ENCODE data around the gene USP24. TPM values are rescaled to one million over a fixed set of nuclear protein-coding genes. Genes with fewer than 3 reads are reported as not detected.

Gene USP24
- polyA plus RNA-seq, 1 donor (not counting 4 experiments of a cell fraction or from before 2014, with no cell fraction given): 22.5 TPM

GRCh38 chr1:55252942-55253589 is 37.9 kb upstream of the USP24 start:
- Histone ChIP-seq H3K9me1 (ENCODE audit: control insufficient read depth, extremely low read depth, insufficient read depth, low read length) (no peaks in the 10 kb centered on the region), H3K4me2 (ENCODE audit: control insufficient read depth, extremely low read depth, insufficient read depth, low read depth, low read length) (no peak overlapping the region), H3K4me3 (ENCODE audit: control insufficient read depth in 2 of 3, extremely low read depth in 1 of 3, insufficient read depth in 2 of 3, low read depth in 1 of 3, low read length in 3 of 3) (no peak overlapping the region), H4K20me1 (ENCODE audit: control insufficient read depth, extremely low read depth, insufficient read depth, low read length) (no peaks in the 10 kb centered on the region), H3K36me3 (ENCODE audit: control insufficient read depth in 2 of 2, extremely low read depth in 1 of 2, insufficient read depth in 2 of 2, low read length in 2 of 2) (no peaks in the 10 kb centered on the region), H3K9me3 (ENCODE audit: control insufficient read depth, low read depth, low read length) (no peaks in the 10 kb centered on the region), H3K27ac (ENCODE audit: control insufficient read depth, insufficient read depth, low read length) (no peak overlapping the region), H3K4me1 (ENCODE audit: control insufficient read depth, extremely low read depth, insufficient read depth, low read length) (no peaks in the 10 kb centered on the region), H3K9ac (ENCODE audit: control insufficient read depth, extremely low read depth, insufficient read depth, low read length) (no peak overlapping the region), H2AFZ (ENCODE audit: control insufficient read depth, low read length) (no peak overlapping the region), H3K79me2 (ENCODE audit: control insufficient read depth, insufficient read depth, low read length) (no peaks in the 10 kb centered on the region), H3K27me3 (ENCODE audit: control insufficient read depth, extremely low read depth, insufficient read depth, low read length) (no peaks in the 10 kb centered on the region)
- dilution Hi-C loops (cut with MboI; ENCODE audit: extremely low pct_ligation_motif_present, low sequenced_read_pairs): no loop called here
- no peak for TF ChIP-seq CTCF (optimal IDR thresholded peaks at IDR 0.05 in 1 of 3, IDR thresholded peaks at IDR 0.05 in 1 of 3, conservative IDR thresholded peaks at IDR 0.05 in 1 of 3; ENCODE audit: extremely low read depth in 1 of 3, insufficient read depth in 2 of 3, low read length in 3 of 3)
- TF ChIP-seq EZH2 (IDR thresholded peaks at IDR 0.05; ENCODE audit: low read length): no peak
- DNase-seq (ENCODE audit: low read depth, low spot score) (no peak), FAIRE-seq (no peak)

- no peak for DNase-seq (ENCODE audit: low read depth, low spot score)
- dilution Hi-C loops (cut with MboI; ENCODE audit: extremely low pct_ligation_motif_present, low sequenced_read_pairs): no loop called here
- no peaks in the 10 kb centered on the region for H3K27me3 ChIP-seq (ENCODE audit: control insufficient read depth, extremely low read depth, insufficient read depth, low read length)
- no peak overlapping the region for H3K27ac ChIP-seq (ENCODE audit: control insufficient read depth, insufficient read depth, low read length)
- H3K4me1 ChIP-seq (ENCODE audit: control insufficient read depth, extremely low read depth, insufficient read depth, low read length): peaks cover 8% of the 10 kb centered on the region
- no peak overlapping the region for H2AFZ ChIP-seq (ENCODE audit: control insufficient read depth, low read length)
- no peak overlapping the region for H3K4me3 ChIP-seq (ENCODE audit: control insufficient read depth in 2 of 3, extremely low read depth in 1 of 3, insufficient read depth in 2 of 3, low read depth in 1 of 3, low read length in 3 of 3)
- no peaks in the 10 kb centered on the region for H3K9me1 ChIP-seq (ENCODE audit: control insufficient read depth, extremely low read depth, insufficient read depth, low read length)
- no peaks in the 10 kb centered on the region for H3K9me3 ChIP-seq (ENCODE audit: control insufficient read depth, low read depth, low read length)
- no peaks in the 10 kb centered on the region for H3K79me2 ChIP-seq (ENCODE audit: control insufficient read depth, insufficient read depth, low read length)
- H3K36me3 ChIP-seq (ENCODE audit: control insufficient read depth in 2 of 2, extremely low read depth in 1 of 2, insufficient read depth in 2 of 2, low read length in 2 of 2): no peaks in the 10 kb centered on the region
- no peak overlapping the region for H3K4me2 ChIP-seq (ENCODE audit: control insufficient read depth, extremely low read depth, insufficient read depth, low read depth, low read length)
- H3K9ac ChIP-seq (ENCODE audit: control insufficient read depth, extremely low read depth, insufficient read depth, low read length): no peak overlapping the region
- TF ChIP-seq CTCF (optimal IDR thresholded peaks at IDR 0.05 in 1 of 3, IDR thresholded peaks at IDR 0.05 in 1 of 3, conservative IDR thresholded peaks at IDR 0.05 in 1 of 3; ENCODE audit: extremely low read depth in 1 of 3, insufficient read depth in 2 of 3, low read length in 3 of 3) (no peak), EZH2 (IDR thresholded peaks at IDR 0.05; ENCODE audit: low read length) (no peak)
- H4K20me1 ChIP-seq (ENCODE audit: control insufficient read depth, extremely low read depth, insufficient read depth, low read length): no peaks in the 10 kb centered on the region
- no peak for FAIRE-seq
These were observed 35.4 kb upstream of the USP24 start for GRCh38 chr1:55250399-55251075.

All from keratinocyte (primary cell).